GM18951 (cell line): ENCODE data around the gene SOCS6.

Experiments
- POLR2A ChIP-seq: IDR thresholded peaks from 4 replicates; pipeline ENCODE4 v1.6.1; 2011; ENCODE audit warnings: mild to moderate bottlenecking; ENCODE audit not compliant: insufficient read length, insufficient read depth; ENCODE audit errors: extremely low read depth
- in situ Hi-C: fragments of 300-500 bp; cut with MboI; formaldehyde crosslinking; loops from one replicate; pipeline ENCODE4 v1.12.0; 2022; ENCODE audit warnings: low sequenced_read_pairs, mixed read lengths, inconsistent platforms; ENCODE audit not compliant: unreplicated experiment

Gene SOCS6

DNA sequence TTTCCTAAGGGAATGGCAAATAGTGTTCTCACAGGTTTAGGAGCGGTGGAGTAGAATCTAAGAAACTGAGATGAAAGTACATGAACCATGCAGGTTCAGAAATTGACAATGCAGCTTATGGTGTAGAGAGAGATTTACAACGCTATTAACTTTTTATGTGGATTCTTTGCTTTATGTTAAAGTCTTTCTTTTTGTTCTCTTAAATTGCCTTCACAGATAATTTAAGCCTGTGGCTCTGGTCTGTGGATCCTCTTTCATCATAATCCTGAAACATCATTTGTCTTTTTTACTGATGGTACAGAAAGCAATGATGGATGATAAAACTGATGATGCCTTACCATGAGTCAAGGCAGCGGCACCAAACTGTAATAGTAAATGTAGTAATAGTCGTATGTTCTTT, 30.3 kb downstream of the SOCS6 start:
- no peak for TF ChIP-seq POLR2A
- in situ Hi-C loops, result no loop called here

DNA sequence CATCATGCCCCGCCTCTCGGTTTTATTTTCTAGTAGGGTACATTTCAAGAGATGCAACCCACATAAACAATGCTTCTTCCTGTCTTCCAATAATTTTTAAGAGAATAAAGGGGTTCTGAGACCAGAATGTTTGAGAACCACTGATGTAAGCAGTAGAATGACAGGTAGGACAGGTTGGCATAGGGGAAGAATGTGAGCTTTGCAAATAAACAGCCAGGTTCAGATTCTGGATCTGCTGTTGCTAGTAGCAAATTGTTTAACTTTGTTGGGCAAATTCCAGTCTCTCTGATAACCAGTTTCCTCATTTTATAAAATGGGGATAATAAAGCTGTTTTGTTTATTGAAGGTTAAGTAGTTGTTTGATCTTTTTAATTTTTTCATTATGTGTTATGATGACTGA, 32.8 kb downstream of the SOCS6 start:
- in situ Hi-C loops, result no loop called here
- no peak for TF ChIP-seq POLR2A

DNA sequence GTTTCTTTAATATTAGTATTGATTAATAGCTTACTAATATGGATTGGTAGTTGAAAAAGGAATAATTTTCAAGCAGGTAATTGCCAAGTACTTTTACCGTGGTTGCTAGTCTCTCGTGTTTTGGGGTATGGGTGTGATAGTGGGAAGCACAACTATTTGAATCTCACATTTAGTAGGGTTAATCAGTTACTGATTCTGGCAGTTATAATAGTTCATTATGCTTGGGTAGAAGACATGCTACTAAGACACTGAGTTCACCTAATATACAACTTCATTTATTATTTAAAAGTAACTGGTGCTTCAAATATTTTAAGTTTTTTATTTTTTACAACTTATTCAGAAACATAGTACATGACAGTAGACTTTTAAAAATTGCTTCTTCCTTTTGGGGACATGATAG, 33.5 kb downstream of the SOCS6 start:
- in situ Hi-C loops, result no loop called here
- TF ChIP-seq POLR2A, result no peak

GRCh38 chr18:70322928-70323327, 34.1 kb downstream of the SOCS6 start:
- in situ Hi-C loops, result no loop called here
- no peak for TF ChIP-seq POLR2A

DNA sequence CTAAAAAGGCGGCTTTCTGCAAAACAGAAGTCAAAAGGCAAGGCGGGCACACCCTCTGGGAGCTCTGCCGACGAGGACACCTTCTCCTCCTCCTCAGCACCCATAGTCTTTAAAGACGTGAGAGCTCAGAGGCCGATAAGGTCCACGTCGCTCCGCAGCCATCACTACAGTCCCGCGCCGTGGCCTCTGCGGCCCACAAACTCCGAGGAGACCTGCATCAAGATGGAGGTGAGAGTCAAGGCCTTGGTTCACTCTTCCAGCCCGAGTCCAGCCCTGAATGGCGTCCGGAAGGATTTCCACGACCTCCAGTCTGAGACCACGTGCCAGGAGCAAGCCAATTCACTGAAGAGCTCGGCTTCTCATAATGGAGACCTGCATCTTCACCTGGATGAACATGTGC, 36.1 kb downstream of the SOCS6 start:
- no peak for TF ChIP-seq POLR2A
- in situ Hi-C loops, result no loop called here

DNA sequence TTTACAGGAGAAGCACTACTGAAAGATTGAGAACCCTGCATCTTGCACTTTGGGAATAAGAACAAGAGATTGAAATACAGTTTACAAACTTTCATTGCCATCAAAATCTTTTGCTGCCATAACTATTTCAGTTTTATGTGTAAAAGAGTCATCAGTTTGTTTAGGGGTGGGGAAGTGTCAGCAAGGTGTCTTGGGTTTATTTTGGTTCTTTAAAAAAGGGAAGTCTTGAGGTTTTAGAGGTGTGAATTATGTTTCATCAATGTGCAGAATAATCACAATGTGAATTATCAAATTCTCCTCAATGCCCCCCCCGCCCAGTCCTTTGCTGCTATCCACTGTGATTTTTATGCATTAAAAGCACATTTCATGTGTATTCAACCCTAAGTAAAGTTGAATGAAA, 37.4 kb downstream of the SOCS6 start:
- in situ Hi-C loops, result no loop called here
- no peak for TF ChIP-seq POLR2A

DNA sequence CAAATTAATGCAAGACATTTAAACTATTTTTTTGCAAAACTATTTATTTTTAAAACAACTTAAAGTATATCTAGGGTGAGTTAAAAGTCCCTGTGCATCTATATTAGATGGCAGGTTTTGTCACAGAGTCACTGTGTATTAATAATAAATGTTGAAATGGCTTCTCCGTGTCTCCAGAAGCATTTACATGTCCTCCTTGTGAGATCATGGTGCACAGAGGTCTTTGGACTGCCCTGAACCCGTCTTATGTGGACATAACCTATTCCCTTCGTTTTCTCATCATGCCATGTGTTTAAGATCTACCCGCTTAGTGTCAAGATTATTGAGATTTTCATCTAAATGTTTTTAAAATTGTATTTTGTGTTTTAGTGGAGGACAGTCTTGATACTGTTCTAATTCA, 39.3 kb downstream of the SOCS6 start:
- in situ Hi-C loops, result no loop called here
- TF ChIP-seq POLR2A, result no peak

GRCh38 chr18:70329071-70329470, 40.2 kb downstream of the SOCS6 start:
- in situ Hi-C loops, result no loop called here
- no peak for TF ChIP-seq POLR2A

- no peak for TF ChIP-seq POLR2A
- in situ Hi-C loops, result no loop called here
These were observed 42.0 kb downstream of the SOCS6 start for GRCh38 chr18:70330887-70331286.

DNA sequence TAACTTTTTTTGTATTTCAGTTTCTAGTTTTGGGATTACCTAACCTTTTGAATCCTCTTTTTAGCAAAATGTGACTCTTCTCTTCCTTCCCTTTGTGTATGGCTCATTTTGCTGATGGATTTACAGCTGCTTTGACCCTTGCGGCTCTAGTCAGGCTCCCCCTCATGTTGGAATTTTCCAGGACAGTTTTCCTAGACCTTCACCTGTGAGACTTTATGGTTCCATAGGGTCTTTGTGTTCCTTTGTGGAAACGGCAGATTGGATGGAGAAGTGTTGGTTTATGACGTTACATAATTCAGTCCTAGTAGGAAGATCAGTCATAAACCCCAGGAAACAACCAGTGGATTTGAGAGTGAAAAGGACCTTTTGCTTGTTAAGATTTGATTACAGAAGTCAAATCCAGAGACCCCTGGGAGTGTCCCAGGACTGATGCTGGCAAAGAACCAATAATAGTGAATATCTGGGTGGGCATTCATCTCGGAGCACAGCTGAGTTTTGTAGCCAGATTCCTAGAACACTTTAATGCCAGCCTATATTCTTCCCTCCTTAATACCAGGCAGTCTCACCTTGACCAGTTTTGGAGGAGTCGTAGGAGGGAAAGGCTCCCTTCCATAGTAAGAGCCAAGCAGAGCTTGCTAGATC, 42.7 kb downstream of the SOCS6 start:
- in situ Hi-C loops, result no loop called here
- TF ChIP-seq POLR2A, result no peak

DNA sequence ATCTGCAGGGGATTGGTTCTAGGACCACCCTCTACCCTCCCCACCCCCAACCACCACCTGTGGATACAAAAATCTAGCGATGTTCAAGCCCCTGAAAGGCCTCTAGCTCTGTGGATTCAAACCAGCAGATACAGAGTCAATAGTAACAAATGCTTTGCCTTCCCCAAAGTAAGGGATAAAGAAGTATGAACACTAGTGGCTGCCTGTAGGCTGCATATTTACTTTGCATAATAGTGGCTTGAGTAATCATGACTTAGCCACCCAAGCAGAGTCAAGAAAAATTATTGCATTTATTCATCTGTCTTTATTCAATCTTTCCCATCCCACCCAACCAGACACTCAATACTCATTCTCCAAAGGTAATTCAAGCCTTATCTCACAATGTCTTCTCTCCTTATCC, 43.8 kb downstream of the SOCS6 start:
- in situ Hi-C loops, result no loop called here
- no peak for TF ChIP-seq POLR2A

- in situ Hi-C loops, result no loop called here
These were observed 44.5 kb downstream of the SOCS6 start for GRCh38 chr18:70333316-70333715.

DNA sequence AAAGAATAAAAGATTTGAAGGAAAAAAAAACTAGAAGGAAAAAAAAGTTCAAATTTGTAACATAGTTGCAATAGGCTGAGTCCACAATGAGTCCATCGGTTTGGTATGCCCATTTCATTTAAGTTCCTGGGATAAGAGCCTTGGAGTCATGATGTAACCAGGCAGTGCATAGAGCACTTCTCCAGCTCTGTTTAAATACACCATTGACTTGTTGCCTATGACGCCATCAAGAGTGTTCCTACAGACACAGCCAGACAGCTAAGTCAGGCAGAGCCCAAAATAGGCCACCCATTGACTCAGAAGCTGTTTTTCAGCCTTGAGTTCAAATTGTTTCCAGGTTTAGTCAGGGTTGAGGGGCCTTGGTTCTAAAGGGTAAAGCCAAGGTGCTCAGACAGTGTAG, 44.9 kb downstream of the SOCS6 start:
- in situ Hi-C loops, result no loop called here
- no peak for TF ChIP-seq POLR2A

More at GRCh38 chr18:70333316-70333715, 44.5 kb downstream of the SOCS6 start:
- TF ChIP-seq POLR2A, result no peak

GRCh38 chr18:70334264-70334663, 45.4 kb downstream of the SOCS6 start:
- TF ChIP-seq POLR2A, result no peak
- in situ Hi-C loops, result no loop called here
